WTC11 (cell line): ENCODE data around the gene SAMMSON. TPM values are rescaled to one million over a fixed set of nuclear protein-coding genes. Genes with fewer than 3 reads are reported as not detected.

Experiments used
- ATAC-seq: fragments of 200-7000 bp; cut with Tn5 transposase; 2 replicates; pipeline ENCODE4 v1.10.0; 2021; ENCODE audit warnings: mild to moderate bottlenecking, moderate library complexity
- CTCF ChIA-PET: fragments of 300-600 bp; sonication (Branson Sonifier 250); formaldehyde crosslinking; loops from one replicate; lab custom pipeline; 2021; ENCODE audit warnings: antibody characterized with exemption; lab: Charles Lee
- POLR2A ChIA-PET: fragments of 350-600 bp; sonication (Branson Sonifier 250); formaldehyde crosslinking; loops from one replicate; lab custom pipeline; 2021; ENCODE audit warnings: antibody characterized with exemption; lab: Charles Lee
- DNase-seq: peaks from one replicate; pipeline ENCODE4 v3.0.0; 2021; ENCODE audit warnings: low spot score
- H3K27ac Mint-ChIP-seq: 2 replicates; pipeline ENCODE4 v1.8.0; 2021; ENCODE audit warnings: mixed read lengths
- H3K27me3 Mint-ChIP-seq: 2 replicates; pipeline ENCODE4 v1.8.0; 2021; ENCODE audit warnings: low read depth, mild to moderate bottlenecking, moderate library complexity, mixed read lengths
- H3K36me3 Mint-ChIP-seq: 2 replicates; pipeline ENCODE4 v1.8.0; 2021; ENCODE audit warnings: mixed read lengths
- H3K4me1 Mint-ChIP-seq: 2 replicates; pipeline ENCODE4 v1.8.0; 2022; ENCODE audit warnings: mixed read lengths
- H3K4me3 Mint-ChIP-seq: 2 replicates; pipeline ENCODE4 v1.8.0; 2021; ENCODE audit warnings: mild to moderate bottlenecking, moderate library complexity, mixed read lengths
- H3K9me3 Mint-ChIP-seq: 2 replicates; pipeline ENCODE4 v1.8.0; 2021; ENCODE audit warnings: mixed read lengths
- JAZF1 ChIP-seq: fragments of 250-450 bp; sonication (Bioruptor Pico); IDR thresholded peaks from 2 replicates; pipeline ENCODE4 v1.9.0; 2021; ENCODE audit warnings: moderate library complexity, mild to moderate bottlenecking, inconsistent platforms
- JUN ChIP-seq: sonication (generic); formaldehyde crosslinking; IDR thresholded peaks from 2 replicates; pipeline ENCODE4 v1.8.0; 2023; ENCODE audit warnings: mild to moderate bottlenecking, missing genetic modification reagents
- MXD4 ChIP-seq: fragments of 250-450 bp; sonication (Bioruptor Pico); IDR thresholded peaks from 2 replicates; pipeline ENCODE4 v1.8.0; 2021; ENCODE audit warnings: mild to moderate bottlenecking, moderate library complexity, borderline replicate concordance
- PRRX2 ChIP-seq: fragments of 250-450 bp; sonication (Bioruptor Pico); IDR thresholded peaks from 2 replicates; pipeline ENCODE4 v1.8.0; 2021; ENCODE audit warnings: mild to moderate bottlenecking
- TCF7 ChIP-seq: sonication (generic); formaldehyde crosslinking; IDR thresholded peaks from 2 replicates; pipeline ENCODE4 v1.8.0; 2022; ENCODE audit warnings: mild to moderate bottlenecking, low read depth, missing genetic modification reagents, moderate library complexity
- ZNF121 ChIP-seq: sonication (generic); formaldehyde crosslinking; IDR thresholded peaks from 2 replicates; pipeline ENCODE4 v1.8.0; 2023; ENCODE audit warnings: missing genetic modification reagents
- ZNF219 ChIP-seq: sonication (generic); formaldehyde crosslinking; IDR thresholded peaks from 2 replicates; pipeline ENCODE4 v1.8.0; 2023; ENCODE audit warnings: missing genetic modification reagents, mild to moderate bottlenecking, borderline replicate concordance
- ZNF512 ChIP-seq: sonication (generic); formaldehyde crosslinking; IDR thresholded peaks from 2 replicates; pipeline ENCODE4 v1.8.1; 2022; ENCODE audit warnings: missing genetic modification reagents, borderline replicate concordance
- ZNF532 ChIP-seq: fragments of 250-450 bp; sonication (Bioruptor Pico); IDR thresholded peaks from 2 replicates; pipeline ENCODE4 v1.9.0; 2021; ENCODE audit warnings: mild to moderate bottlenecking, borderline replicate concordance
- ZNF671 ChIP-seq: fragments of 250-450 bp; sonication (Bioruptor Pico); IDR thresholded peaks from 2 replicates; pipeline ENCODE4 v1.8.0; 2021; ENCODE audit warnings: mild to moderate bottlenecking
- total RNA-seq: library from RNA; stranded (reverse); gene quantifications from 3 replicates; pipeline ENCODE4 v1.2.3, GENCODE V29; 2021
- TF ChIP-seq, protein P1 (sequence below): sonication (generic); formaldehyde crosslinking; IDR thresholded peaks from 2 replicates; pipeline ENCODE4 v1.8.0; 2022; ENCODE audit warnings: mild to moderate bottlenecking, missing genetic modification reagents
- TF ChIP-seq, protein P2 (sequence below): sonication (generic); formaldehyde crosslinking; conservative IDR thresholded peaks from 2 replicates; pipeline ENCODE4 v1.8.1; 2023; ENCODE audit warnings: mild to moderate bottlenecking, low read depth, missing genetic modification reagents, moderate library complexity

The SAMMSON gene
- total RNA-seq, 1 experiment from 2014 or later, result 0.13 TPM

DNA sequence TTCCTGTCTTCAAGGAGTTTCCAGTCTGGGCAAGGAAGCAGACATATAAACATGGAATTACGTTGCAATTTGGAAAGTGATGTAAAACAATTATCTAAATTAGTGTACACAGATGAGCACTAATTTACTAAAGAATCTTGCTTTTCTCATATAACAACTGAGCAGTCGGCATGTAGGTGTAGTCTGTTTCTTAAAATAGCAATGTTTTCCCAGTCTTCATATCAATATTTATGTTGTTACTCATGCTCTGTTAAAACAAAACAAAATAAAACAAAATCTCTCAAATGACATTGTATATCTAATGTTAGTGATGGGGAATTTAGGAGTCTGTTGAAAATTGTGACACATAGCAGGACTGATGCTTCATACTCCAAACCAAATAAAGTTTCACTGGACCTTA is 75.6 kb downstream of the SAMMSON start (continued):
- TF ChIP-seq JAZF1 (CRISPR knock-in tag), result no peak
- no peak for TF ChIP-seq MXD4 (CRISPR knock-in tag)
- TF ChIP-seq, all 79 proteins: peak for 0

DNA sequence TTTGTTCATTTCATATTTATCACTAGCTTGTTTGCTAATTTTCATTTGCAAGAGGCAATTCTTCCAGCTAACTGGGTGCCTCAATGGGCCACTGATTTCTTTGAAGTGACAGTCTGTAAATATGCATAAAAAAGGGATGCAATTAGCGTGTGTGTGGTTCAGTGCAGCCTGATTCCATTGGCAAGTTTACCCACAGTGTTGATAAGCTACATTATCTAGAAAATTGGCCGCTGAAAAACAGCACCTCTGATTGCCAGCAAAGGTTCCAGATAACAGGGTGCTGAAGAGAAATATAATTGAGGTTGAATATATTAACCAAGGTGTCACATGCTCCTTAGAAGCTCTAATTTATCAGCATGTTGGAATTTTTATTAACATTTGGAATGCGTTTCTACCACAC is 76.9 kb downstream of the SAMMSON start:
- peaks cover 28% of the 10 kb centered on the region for H3K9me3 Mint-ChIP-seq
- no peaks in the 10 kb centered on the region for H3K27me3 Mint-ChIP-seq
- peaks cover 33% of the 10 kb centered on the region for H3K4me1 Mint-ChIP-seq
- ChIA-PET POLR2A (no interaction called here), CTCF (interaction anchor here (1.9 to 2.8 kb wide), 2 partner anchors 13 to 31 kb away, joined by 13 to 16 read pairs; no protein-coding TSS in a partner anchor)
- H3K27ac Mint-ChIP-seq, result no peak overlapping the region
- no peak for DNase-seq
- no peak; the same call in 1 of the 2 replicates for ATAC-seq
- TF ChIP-seq ZNF121 (CRISPR knock-in tag) (peak; percentile 40; the same call in 1 of the 2 replicates), JUN (CRISPR knock-in tag) (no peak)
- no peak overlapping the region for H3K4me3 Mint-ChIP-seq
- peaks cover 18% of the 10 kb centered on the region for H3K36me3 Mint-ChIP-seq

- Mint-ChIP-seq H3K27ac (no peak overlapping the region), H3K4me3 (no peak overlapping the region), H3K36me3 (peaks cover 15% of the 10 kb centered on the region), H3K9me3 (peaks cover 19% of the 10 kb centered on the region), H3K27me3 (no peaks in the 10 kb centered on the region), H3K4me1 (peaks cover 17% of the 10 kb centered on the region)
- DNase-seq, result no peak
- ChIA-PET CTCF (interaction anchor here (0.6 kb wide), 1 partner anchor 25 kb away, joined by 3 read pairs; no protein-coding TSS in a partner anchor), POLR2A (no interaction called here)
- ATAC-seq, result no peak
- TF ChIP-seq ZNF512 (CRISPR knock-in tag), result no peak
- no peak for TF ChIP-seq TCF7 (CRISPR knock-in tag)
- TF ChIP-seq PRRX2 (CRISPR knock-in tag), result no peak
- TF ChIP-seq ZNF671, result no peak
- TF ChIP-seq ZNF219 (CRISPR knock-in tag), result no peak
- TF ChIP-seq, protein P1, sequence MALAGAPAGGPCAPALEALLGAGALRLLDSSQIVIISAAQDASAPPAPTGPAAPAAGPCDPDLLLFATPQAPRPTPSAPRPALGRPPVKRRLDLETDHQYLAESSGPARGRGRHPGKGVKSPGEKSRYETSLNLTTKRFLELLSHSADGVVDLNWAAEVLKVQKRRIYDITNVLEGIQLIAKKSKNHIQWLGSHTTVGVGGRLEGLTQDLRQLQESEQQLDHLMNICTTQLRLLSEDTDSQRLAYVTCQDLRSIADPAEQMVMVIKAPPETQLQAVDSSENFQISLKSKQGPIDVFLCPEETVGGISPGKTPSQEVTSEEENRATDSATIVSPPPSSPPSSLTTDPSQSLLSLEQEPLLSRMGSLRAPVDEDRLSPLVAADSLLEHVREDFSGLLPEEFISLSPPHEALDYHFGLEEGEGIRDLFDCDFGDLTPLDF (CRISPR knock-in tag), result no peak
- TF ChIP-seq, protein P2, sequence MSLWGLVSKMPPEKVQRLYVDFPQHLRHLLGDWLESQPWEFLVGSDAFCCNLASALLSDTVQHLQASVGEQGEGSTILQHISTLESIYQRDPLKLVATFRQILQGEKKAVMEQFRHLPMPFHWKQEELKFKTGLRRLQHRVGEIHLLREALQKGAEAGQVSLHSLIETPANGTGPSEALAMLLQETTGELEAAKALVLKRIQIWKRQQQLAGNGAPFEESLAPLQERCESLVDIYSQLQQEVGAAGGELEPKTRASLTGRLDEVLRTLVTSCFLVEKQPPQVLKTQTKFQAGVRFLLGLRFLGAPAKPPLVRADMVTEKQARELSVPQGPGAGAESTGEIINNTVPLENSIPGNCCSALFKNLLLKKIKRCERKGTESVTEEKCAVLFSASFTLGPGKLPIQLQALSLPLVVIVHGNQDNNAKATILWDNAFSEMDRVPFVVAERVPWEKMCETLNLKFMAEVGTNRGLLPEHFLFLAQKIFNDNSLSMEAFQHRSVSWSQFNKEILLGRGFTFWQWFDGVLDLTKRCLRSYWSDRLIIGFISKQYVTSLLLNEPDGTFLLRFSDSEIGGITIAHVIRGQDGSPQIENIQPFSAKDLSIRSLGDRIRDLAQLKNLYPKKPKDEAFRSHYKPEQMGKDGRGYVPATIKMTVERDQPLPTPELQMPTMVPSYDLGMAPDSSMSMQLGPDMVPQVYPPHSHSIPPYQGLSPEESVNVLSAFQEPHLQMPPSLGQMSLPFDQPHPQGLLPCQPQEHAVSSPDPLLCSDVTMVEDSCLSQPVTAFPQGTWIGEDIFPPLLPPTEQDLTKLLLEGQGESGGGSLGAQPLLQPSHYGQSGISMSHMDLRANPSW (CRISPR knock-in tag), result no peak
- no peak for TF ChIP-seq ZNF532
Measured at GRCh38 chr3:70078778-70079177, 79.2 kb downstream of the SAMMSON start.
